ENCODE data around the gene FGFBP2.

FGFBP2 gene, protein sequence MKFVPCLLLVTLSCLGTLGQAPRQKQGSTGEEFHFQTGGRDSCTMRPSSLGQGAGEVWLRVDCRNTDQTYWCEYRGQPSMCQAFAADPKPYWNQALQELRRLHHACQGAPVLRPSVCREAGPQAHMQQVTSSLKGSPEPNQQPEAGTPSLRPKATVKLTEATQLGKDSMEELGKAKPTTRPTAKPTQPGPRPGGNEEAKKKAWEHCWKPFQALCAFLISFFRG

DNA sequence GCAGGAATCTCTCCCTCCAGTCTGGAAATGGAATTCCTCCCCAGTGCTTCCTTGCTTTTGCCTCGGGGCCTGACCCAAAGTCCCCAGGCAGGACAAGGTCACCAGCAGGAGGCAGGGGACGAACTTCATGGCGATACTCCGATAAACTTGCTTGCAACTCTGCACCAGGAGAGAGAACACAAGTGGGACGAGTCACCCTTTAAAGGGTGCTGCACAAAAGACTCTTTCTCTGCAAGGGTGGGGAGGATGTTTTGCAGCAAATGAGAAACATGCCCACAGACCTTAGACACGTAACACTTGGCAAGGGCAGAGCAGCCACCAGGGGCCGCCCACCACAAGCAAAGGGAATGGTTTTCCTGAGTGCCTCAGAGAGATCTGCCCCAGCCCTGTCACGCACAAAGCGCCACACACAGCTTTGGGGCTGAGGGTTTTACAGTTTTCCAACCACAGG is at the start of gene FGFBP2:
Gene FGFBP2 (minus strand): TSS at position 175 of the 451 bp plus-strand sequence. CDS start 46 bp downstream, at position 129.
- DNase-seq (ENCODE audit: low read depth), result no peak

DNA sequence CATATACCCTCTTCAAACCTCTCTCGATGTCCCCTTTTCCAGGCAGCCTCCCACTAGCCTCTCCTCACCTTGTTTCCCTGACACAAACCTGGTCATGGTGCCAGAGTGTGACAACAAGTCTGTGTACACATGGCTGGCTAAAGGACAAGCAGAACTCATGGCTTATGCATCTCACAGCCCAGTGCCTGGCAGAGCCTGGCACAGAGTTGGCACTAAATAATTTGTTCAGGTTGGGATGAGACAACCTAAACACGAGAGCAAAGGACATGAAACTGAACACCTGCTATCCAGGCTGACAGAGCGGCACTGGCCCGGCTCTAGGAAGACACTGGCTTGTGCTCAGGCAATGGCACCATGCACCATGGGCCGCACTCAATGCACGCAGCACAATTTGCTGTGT is 48.2 kb upstream of the FGFBP2 start:
- no peak for DNase-seq (ENCODE audit: low read depth)

DNA sequence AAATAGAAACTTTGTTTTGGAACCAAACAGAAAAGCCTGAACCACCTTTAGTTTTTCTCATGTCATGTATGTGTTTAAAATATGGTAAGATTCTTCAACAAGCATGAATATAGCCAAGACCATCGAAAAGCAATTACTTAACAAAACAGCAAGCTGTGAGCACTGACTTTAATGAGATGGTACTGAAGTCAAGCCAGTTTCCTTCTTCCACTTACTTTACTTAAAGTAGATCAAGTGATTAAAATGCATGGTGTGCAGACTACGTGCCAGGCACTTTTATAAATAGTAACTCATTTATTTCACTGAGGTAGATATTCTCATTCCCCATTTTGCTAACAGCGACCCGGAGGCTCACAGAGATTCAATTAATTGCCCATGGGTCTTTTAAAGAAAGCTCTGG is 46.2 kb upstream of the FGFBP2 start:
- DNase-seq (ENCODE audit: low read depth), result no peak

DNA sequence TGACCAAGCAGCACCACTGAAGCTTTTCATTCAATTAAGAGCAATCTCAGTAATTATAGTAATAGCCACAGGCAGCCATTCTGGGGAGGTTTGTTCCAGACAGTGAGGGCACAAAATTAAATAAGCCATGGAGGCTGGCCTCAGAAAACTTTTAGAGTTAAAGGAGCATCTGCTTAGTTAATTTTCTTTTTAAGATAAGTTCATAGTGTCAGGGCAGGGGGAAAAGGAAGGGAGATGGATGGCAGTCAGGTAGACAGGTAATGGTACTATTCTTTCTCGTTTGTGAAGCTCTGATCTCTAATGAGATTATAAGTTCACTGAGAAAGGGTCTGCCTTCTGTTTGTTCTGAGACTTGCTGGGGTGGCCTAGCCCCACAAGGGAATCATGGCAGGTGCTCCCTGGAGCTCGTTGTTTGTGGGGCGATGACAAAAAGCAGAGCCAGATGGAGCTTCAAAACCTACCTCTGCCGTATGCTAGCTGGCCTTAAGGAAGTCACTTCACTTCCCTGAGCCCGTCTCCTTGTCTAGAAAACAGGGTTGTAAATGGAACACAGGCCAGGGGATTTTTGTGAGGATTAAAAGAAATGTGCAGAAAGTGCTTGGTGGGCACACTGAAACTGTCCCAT is 44.6 kb upstream of the FGFBP2 start:
- no peak for DNase-seq (ENCODE audit: low read depth)

DNA sequence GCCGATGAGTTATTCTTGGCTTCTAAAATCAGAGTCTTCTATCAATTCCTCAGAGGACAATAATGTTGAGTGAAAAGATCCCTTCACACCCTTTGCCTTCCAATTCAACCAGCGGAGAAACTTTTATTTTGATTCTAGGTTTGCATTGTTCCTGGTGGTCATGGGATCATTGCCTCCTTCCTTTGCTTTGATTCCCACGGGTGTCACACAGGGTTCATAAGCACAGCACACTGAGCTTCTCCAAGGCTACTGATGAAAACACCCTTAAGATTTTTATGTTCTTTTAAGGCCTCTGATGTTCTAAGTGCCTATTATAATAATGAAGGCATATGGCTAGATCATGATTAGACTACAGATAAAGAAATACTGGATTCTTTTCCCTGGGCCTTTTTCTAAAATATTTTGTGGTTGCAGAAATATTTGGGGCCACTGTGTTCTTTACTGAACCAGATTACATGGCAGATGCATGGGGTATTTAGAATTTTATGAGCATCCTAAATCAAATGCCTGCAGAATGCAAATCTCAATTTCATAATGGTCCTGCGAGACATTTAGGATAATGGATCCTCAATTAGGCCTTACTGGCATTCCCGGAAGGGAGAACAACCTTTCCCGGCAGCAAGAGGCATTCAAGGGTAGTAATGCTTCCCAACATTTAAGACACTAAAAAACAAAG is 43.9 kb upstream of the FGFBP2 start:
- DNase-seq (ENCODE audit: low read depth), result no peak

DNA sequence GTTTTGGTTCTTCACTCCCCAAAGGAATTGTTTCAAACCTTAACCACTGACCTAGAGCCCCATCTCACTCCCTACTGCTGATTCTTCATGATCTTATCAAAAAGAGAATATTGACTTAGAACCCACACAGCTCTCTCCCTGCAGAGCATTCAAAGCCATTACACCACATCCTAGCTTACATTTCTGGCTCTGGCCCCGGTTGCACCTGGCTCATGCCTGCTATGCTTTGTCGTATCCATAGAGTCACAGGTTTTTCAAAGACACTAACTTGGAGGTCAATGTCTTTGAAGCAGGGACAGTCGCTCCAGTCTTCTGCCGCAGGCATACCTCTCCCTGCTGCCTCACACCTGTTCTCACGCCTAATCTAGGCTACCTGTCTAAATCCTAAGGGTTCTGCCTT is 42.7 kb upstream of the FGFBP2 start:
- DNase-seq (ENCODE audit: low read depth), result no peak

DNA sequence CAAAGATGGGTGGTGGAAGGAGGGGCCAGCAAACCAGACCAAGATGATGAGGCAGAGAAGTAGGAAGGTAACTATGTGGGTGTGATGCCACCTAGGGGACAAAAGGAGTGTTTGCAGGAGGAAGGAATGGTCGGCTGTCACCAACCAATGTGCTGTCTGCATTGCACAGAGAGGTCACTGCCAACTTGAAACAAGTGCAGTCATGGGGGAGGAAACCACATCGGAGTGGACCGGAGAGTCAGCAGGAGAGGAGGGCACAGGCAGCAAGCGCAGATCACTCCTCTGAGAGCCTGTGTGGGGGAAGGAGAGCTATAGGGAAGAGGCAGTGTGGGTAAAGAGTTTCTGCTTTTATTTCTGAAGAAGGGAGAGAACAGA is 38.5 kb upstream of the FGFBP2 start:
- peak; percentile 45 for DNase-seq (ENCODE audit: low read depth)

DNA sequence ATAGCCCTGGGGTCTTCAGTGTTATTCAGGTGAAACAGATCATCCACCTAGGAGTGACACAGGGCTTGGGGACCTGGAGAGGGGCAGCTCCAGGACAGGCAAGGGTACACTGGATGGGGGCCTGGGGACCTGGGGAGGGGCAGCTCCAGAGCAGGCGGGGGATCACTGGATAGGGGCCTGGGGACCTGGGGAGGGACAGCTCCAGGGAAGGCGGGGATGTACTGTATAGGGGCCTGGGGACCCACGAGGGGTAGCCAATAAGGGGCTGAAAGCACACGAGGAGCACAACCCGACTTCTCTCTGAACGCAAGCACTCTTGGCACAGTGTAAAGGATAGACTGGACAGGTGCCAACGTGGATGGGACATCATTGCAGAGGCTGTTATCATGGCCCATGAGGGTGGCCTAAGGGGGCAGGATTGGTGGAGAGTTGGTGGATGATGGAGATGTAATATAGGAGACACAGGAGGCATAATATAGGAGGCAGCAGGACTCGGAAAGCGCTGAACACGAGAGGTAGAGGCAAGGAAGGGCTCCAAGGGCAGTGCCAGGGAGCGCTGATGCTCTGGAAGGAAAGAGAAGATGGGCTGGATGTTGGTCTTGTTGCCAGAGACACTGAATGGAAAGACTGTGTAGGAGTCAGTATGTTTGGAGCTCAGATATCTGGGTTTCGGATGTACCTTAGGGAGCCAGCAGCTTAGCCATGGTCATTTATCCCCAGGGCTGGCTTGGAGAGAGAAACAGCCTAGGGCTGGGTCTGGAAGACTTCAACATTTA is 37.9 kb upstream of the FGFBP2 start:
- DNase-seq (ENCODE audit: low read depth), result no peak

DNA sequence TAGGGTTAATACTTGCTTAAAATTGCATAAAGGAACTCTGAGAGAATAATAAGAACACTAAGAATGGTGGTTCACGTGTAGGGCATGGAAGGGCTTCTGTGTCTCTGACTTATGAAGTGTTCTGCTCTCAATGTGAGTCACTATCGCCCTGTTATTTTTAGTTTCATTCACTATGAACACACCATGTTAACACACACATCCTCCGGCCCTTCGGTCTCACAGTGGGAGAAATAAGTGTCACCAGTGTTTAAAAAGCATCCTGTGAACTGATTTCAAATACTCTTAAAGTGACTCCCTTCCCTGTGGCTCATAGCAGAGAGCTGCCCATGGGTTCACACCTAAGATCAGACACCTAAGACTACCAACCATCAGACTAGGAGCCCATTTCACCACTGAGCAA is 33.8 kb upstream of the FGFBP2 start:
- DNase-seq (ENCODE audit: low read depth), result no peak

DNA sequence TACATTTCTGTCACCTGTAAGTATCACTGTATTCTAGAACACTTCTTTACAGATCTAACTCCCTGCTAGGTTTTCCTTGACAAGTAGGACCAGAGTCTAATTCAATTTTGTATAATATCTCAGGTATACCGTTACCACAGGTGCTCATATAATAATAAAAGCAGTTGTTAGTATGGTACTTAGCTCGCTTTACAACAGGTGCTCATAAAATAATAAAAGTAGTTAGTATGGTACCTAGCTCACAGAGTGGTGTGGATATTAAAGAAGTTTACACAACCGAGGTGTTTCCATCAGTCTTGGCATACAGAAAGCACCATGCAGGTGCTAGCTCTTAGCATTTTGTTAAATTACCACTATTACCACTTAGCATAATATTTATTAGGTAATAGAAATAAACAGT is 32.9 kb upstream of the FGFBP2 start:
- DNase-seq (ENCODE audit: low read depth), result no peak

DNA sequence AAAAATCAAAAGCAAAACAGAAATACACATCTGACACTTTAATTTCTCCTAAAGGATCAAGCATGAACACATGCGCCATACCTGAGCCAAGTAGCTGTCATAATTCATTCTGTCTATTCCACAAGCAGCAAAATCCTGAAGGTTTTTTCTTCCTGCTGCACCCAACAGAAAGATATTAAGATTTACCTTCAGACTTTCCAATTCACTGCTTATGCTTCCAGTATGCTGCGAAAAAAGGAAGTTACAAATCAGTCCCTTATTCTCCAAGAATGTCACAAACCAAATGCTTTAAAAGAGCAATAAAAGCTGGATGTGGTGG is 29.2 kb upstream of the FGFBP2 start:
- DNase-seq (ENCODE audit: low read depth), result no peak

DNA sequence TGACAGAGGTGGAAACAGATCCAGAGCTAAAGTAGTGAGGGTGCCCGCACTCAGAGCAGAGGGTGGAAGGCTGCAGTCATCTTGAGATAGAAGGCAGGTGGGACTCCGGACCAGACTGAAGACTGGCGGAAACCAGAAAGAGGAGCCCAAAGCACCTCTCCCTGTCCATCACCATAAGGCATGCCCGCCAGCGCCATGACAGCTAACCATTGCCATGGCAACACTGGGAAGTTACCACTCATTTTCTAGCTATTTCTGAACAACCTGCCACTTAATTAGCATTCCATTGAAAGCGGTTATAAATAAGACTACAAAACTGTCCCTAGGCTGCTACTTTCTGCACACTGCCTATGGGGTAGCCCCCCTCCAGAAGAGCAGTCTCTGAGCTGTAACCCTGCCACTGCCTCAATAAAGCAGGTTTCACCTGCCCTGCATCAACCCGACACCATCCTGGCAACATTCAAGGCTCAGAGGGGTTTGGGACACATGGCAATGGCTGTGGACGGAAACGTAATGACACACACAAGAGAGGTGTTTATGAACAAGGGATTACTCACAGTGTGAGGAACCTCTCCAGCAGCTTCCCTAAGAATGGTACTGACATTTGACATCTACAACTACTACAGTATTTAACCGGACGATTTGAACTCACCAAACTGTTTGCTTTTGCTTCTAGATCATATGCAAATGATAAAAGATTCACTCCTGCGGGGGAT is 27.8 kb upstream of the FGFBP2 start:
- DNase-seq (ENCODE audit: low read depth), result no peak

DNA sequence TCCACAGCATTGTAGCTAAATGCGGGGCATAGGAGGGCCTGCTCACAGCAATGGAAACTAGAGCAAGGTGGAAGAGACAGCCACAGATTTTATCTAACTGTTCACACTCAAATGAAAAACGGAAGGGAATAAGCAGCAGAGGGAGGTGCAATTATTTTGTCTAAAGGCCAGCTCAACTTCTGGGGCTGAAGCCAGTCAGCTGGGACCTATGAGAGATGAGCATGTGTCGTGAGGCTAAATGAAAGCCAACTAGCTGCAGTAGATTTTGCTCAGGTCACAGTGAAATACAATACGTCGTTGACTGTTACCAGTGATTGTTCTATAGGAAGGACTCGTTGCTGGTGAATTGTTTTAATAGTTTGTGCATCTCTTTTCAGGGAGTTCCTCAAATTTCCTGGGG is 26.4 kb upstream of the FGFBP2 start:
- DNase-seq (ENCODE audit: low read depth), result no peak

DNA sequence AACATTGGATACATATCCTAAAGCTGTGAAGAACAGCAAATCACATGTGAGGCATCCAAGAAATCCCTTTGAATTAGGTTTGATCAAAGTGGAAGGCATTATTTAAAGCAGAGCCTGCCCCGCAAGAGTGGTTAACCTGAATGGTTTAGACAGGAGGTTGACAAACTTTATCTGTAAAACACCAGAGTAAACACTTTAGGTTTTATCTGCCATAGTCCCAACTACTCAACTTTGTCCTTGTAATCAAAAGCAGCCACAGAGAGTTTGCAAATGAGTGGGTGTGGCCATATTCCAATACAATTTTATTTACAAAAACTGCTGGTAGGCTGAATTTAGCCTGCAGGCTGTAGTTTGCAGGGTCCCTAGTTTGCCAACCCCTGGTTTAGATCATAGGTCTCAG is 25.2 kb upstream of the FGFBP2 start:
- no peak for DNase-seq (ENCODE audit: low read depth)

DNA sequence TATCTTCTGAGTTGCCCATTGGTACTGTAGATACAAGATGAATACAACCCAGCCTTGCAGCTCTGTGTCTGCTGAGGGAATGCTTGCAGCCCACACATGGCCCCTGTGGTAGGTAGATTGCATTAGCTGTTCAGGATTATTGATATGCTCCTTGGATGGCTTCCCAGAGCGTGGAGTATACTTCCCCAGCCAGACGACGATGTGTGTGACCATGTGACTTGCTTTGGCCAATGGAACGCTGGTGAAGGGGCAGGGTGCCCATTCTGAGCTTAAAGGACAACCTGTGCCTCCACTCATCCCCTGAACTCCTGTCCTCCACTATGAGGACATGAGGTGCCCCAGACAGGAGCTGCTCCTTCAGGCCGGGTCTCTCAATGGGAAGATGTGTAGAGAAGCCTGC is 23.9 kb upstream of the FGFBP2 start:
- DNase-seq (ENCODE audit: low read depth), result no peak

DNA sequence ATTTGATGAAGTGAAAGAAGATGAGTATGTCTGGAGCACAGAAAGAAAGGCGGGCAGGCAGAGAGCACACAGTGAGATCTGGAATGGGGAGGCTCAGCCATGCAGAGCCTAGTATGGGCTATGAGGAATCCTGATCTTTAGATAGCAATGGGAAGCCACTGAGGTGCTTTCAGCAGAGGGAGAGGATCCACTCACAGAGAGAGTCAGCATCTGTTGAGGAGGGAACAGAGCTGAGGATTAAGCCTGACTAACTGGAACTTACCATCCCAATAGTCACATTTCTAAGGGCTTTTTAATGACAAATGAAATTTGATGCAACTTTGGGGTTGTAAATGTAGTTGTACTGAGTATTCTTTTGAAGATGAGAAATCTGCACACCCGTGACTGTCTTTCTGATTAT is 20.6 kb upstream of the FGFBP2 start:
- no peak for DNase-seq (ENCODE audit: low read depth)

DNA sequence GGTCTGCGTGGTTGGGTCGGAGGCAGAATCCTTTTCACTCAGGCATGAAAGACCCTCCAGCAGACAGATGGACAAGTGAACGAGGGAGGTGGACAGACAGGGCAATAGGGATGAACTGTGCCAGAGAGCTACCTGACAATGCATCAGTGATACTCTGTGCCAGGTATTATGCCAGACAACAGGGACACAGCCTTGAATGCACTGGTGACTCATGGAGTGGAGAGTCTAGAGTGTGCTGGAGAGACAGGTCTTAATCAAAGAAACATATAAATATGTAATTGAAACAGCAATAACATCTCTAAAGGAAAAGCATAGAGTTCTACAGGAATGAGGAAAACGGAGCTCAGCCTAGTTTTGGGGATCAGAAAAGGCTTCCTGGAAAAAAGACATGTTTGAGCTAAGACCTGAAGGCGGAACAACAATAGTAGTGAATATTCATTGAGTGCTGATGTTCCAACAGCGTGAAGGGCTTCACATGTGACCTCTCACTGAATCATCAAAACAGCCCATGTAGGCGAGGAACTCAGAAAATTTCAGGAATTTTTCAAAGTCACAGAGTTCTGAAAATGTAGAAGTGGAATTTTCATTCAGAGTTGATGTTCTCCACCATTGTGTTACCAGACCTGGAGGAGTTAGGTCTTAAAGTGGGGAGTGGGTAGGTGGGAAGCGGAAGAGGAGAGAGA is 20.0 kb upstream of the FGFBP2 start:
- no peak for DNase-seq (ENCODE audit: low read depth)

DNA sequence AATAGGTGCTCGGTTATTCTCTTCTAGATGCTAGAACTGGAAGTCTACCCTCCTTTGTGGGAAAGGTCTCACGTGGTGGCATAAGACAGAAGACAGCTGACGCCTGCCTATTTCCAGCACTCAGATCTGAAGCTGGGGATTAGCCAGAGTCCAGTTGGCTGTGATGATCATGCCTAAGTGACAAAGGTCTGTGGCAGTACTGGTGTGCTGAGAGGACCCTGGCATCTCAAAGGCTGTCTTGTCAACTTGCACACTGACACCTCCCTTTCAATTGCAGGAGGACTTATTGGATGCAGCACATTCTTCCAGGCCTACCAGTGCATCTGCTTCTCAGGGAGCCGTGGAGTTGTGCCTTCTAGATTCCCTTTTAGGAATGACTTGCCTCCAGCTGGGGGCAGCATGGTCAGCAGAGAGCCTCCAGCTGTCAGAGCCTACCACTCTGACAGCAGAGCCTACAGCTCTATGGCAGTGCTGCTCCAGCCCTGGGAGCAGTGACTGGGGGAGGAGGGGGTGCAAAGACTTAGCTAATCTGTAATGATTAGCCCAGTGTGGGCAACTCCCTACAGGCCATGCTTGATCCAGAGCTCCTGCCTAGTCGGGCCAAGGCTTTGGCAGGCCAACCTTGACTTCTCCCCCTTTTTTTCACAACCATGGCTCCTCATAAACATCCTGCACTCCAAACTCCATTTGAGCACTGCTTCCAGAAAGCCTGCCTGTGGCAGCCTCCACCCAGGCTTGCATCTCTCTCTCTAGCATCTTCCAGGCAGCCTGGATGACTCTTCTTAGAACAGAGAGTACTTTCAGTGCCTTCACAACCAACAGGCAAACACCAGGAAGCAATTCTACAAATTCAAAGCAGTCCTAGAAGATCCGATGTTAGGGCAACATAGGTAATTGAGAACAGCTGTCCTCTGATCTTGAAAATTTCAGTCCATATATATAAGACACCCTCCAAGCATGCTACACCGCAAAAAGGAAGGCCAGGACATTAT is 13.8 kb upstream of the FGFBP2 start:
- DNase-seq (ENCODE audit: low read depth), result no peak

DNA sequence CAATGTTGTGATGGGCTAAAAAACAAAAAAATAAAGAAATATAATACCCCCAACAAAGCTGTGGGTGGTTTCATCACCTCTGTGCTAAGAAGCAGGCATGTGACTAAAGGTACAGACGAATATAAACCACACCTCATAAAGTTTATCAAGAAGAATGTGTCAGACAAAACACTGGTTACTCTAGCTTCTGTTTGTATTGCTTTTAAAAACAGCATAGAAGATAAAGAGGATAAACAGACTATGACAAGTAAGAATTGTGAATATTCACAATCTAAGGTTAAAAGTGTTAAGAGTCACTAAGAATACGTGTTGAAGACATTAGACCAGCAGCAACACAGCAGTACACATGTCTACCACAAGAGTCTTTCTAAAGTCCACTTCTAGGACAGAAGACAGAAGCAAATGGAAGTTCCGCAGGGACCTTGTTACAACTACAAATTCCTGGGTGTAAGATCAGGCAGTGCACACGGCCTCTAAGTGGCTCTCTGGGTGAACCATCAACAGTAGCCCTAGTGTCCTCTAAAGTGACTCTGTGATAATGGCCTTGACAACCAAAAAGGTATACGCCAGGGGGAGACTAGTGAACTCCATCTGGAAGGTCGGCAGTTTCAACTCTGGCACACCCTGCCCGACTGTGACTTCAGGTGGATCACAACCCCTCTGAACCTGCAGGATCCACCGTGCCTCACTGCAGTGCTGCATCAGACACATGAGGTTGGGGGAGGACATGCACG is 8.3 kb upstream of the FGFBP2 start:
- no peak for DNase-seq (ENCODE audit: low read depth)
